Uterus (tissue), 2 donors: ENCODE data around the gene TYRO3.

Experiments
- CTCF ChIP-seq, 4 experiments: fragments of 200-600 bp in 2 of 4; fragments of 450-650 bp in 2 of 4; sonication (generic) in 2 of 4; IDR thresholded peaks; one replicate each; pipeline ENCODE4 v1.5.1; 2016 to 2019; ENCODE audit warnings: antibody characterized with exemption in 4 of 4, mild to moderate bottlenecking in 2 of 4, moderate library complexity in 1 of 4
- POLR2A ChIP-seq, 2 donors: fragments of 450-650 bp; IDR thresholded peaks; one replicate each; pipeline ENCODE4 v1.6.1; 2016; ENCODE audit warnings: antibody characterized with exemption in 2 of 2, mild to moderate bottlenecking in 1 of 2, moderate library complexity in 1 of 2

GRCh38 chr15:41609123-41609522, 50.1 kb downstream of the TYRO3 start:
- TF ChIP-seq CTCF (IDR thresholded peaks at IDR 0.05) (no peak), POLR2A (IDR thresholded peaks at IDR 0.05) (no peak)
